ENCODE data around the gene DGKE.

Gene DGKE

GRCh38 chr17:56833809-56834379 lies at the start of gene DGKE, which contains the start of gene C17orf67:
Gene DGKE (plus strand): TSS chr17:56834151. CDS start chr17:56834796, 645 bp downstream.
Gene C17orf67 (minus strand): TSS chr17:56833920. CDS start chr17:56815810, 18,110 bp downstream.
- TF ChIP-seq CTCF (IDR thresholded peaks at IDR 0.05) = no peak

- TF ChIP-seq CTCF (IDR thresholded peaks at IDR 0.05) = no peak
Measured at GRCh38 chr17:56785405-56785804, 48.5 kb upstream of the DGKE start.

- no peak for TF ChIP-seq CTCF (IDR thresholded peaks at IDR 0.05)
Measured at GRCh38 chr17:56785997-56786680, 47.8 kb upstream of the DGKE start.

GRCh38 chr17:56786989-56787482 lies 46.9 kb upstream of the DGKE start:
- TF ChIP-seq CTCF (IDR thresholded peaks at IDR 0.05) = no peak

- no peak for TF ChIP-seq CTCF (IDR thresholded peaks at IDR 0.05)
Measured at GRCh38 chr17:56792267-56792666, 41.7 kb upstream of the DGKE start.

- no peak for TF ChIP-seq CTCF (IDR thresholded peaks at IDR 0.05)
Measured at GRCh38 chr17:56793531-56793930, 40.4 kb upstream of the DGKE start.

- no peak for TF ChIP-seq CTCF (IDR thresholded peaks at IDR 0.05)
Measured at GRCh38 chr17:56793957-56794356, 40.0 kb upstream of the DGKE start.
